PC-3 (cell line): ENCODE measurements around the gene ID2.

Experiments used
- CTCF ChIP-seq: fragments of 300-600 bp; sonication (generic); conservative IDR thresholded peaks from 2 replicates; pipeline ENCODE4 v1.5.1; 2017; ENCODE audit warnings: antibody characterized with exemption, low read depth, mild to moderate bottlenecking, low read length
- EZH2 ChIP-seq: fragments of 300-600 bp; sonication (generic); IDR thresholded peaks from one replicate; pipeline ENCODE4 v1.6.1; 2017; ENCODE audit warnings: antibody characterized with exemption, mild to moderate bottlenecking, low read length; ENCODE audit not compliant: unreplicated experiment
- EZH2phosphoT487 ChIP-seq: fragments of 300-600 bp; sonication (generic); IDR thresholded peaks from 2 replicates; pipeline ENCODE4 v1.6.1; 2018; ENCODE audit warnings: mild to moderate bottlenecking, antibody characterized with exemption, low read length, borderline replicate concordance

- TF ChIP-seq CTCF = no peak
- TF ChIP-seq EZH2 = no peak
- TF ChIP-seq EZH2phosphoT487 = no peak
Measured at GRCh38 chr2:8666581-8666980, 15.3 kb upstream of the ID2 start.
